ENCODE results near the gene HBG2. TPM values are rescaled to one million over a fixed set of nuclear protein-coding genes. Genes with fewer than 3 reads are reported as not detected.

Gene HBG2
- total and polyA plus RNA-seq, 2 of the 8 experiments (the other 6 are each of a cell fraction or from before 2014, with no cell fraction given), result 0.23 TPM; not detected in 1

- DNase-seq (ENCODE audit: low read depth in 1 of 2, low spot score in 2 of 2) (no peak), FAIRE-seq (no peak)
- Histone ChIP-seq H2BK12ac (ENCODE audit: low read depth, low read length) (no peak overlapping the region), H4K5ac (ENCODE audit: insufficient read length, low read depth, low read length) (no peak overlapping the region), H3K9me3 (ENCODE audit: insufficient read depth in 2 of 2, low read depth in 1 of 2, low read length in 1 of 2) (no peaks in the 10 kb centered on the region; a peak in 1 of 4 replicates), H3K27ac (ENCODE audit: low read depth, low read length) (no peak overlapping the region), H4K20me1 (replicated peaks in 1 of 2; ENCODE audit: control insufficient read depth in 1 of 2, insufficient read depth in 2 of 2, low read length in 2 of 2) (no peaks in the 10 kb centered on the region), H4K8ac (ENCODE audit: extremely low read depth, insufficient read depth, low read length) (no peak overlapping the region), H3K56ac (replicated peaks; ENCODE audit: insufficient read length, low read depth, low read length) (no peak overlapping the region), H3K4me1 (replicated peaks in 1 of 4; ENCODE audit: control insufficient read depth in 3 of 4, insufficient read depth in 4 of 4, low read length in 3 of 4) (no peaks in the 10 kb centered on the region), H3K27me3 (replicated peaks in 1 of 4; ENCODE audit: control insufficient read depth in 3 of 4, extremely low read depth in 1 of 4, insufficient read depth in 3 of 4, low read length in 3 of 4) (no peaks in the 10 kb centered on the region), H3K18ac (ENCODE audit: extremely low read depth, low read length) (no peak overlapping the region), H3K4me2 (ENCODE audit: insufficient read depth in 1 of 2, low read depth in 2 of 2, low read length in 2 of 2) (no peak overlapping the region), H3K23me2 (ENCODE audit: low read depth, low read length) (no peaks in the 10 kb centered on the region), H2AFZ (ENCODE audit: low read length) (no peak overlapping the region), H3K9ac (replicated peaks in 1 of 4; ENCODE audit: extremely low read depth in 1 of 4, low read depth in 3 of 4, low read length in 3 of 4) (no peak overlapping the region), H2BK20ac (ENCODE audit: low read length) (no peak overlapping the region), H4K91ac (replicated peaks; ENCODE audit: insufficient read length, low read length) (no peak overlapping the region), H2BK15ac (ENCODE audit: low read length) (no peak overlapping the region), H3K79me2 (ENCODE audit: control insufficient read depth in 1 of 2, insufficient read depth in 2 of 2, low read length in 2 of 2) (no peaks in the 10 kb centered on the region), H3K23ac (ENCODE audit: insufficient read length) (no peak overlapping the region), H3K79me1 (ENCODE audit: low read depth, low read length) (no peaks in the 10 kb centered on the region), H2BK120ac (replicated peaks; ENCODE audit: low read depth, low read length) (no peak overlapping the region), H3K4me3 (ENCODE audit: extremely low read depth in 1 of 4, insufficient read depth in 2 of 4, low read depth in 3 of 4, low read length in 4 of 4) (no peak overlapping the region), H3K14ac (ENCODE audit: insufficient read length) (no peak overlapping the region), H3K36me3 (ENCODE audit: control insufficient read depth in 2 of 4, insufficient read depth in 4 of 4, low read length in 3 of 4) (no peaks in the 10 kb centered on the region), H3K4ac (replicated peaks; ENCODE audit: insufficient read length, low read depth, low read length) (no peak overlapping the region), H2BK5ac (ENCODE audit: low read depth, low read length) (no peak overlapping the region), H2AK5ac (ENCODE audit: low read depth, low read length) (no peak overlapping the region)
- CTCF ChIA-PET (ENCODE audit: partially characterized antibody), result interaction anchor here (0.8 to 2.3 kb wide), 3 partner anchors 78 to 169 kb away, joined by 4 to 9 read pairs (median 5); no protein-coding TSS in a partner anchor
- POLR2A ChIA-PET (ENCODE audit: partially characterized antibody), result no interaction called here
- WGBS, 2 experiments (ENCODE audit: extremely low coverage in 1 of 2, insufficient coverage in 1 of 2, insufficient read length in 1 of 2, insufficient replicate concordance in 2 of 2, low coverage in 1 of 2, low lambda C conversion rate in 2 of 2, missing lambda C conversion rate in 1 of 2), result 88% methylated on average over 8 of the region's 8 CpGs; no CpG with 5 or more reads in 1 of the 2 experiments
- no peak for TF ChIP-seq KDM4A (IDR thresholded peaks at IDR 0.05; ENCODE audit: low read depth, low read length, severe bottlenecking)
These were observed 38.4 kb upstream of the HBG2 start for GRCh38 chr11:5293028-5293427.
